GM18505 (cell line): ENCODE data around the gene TAF4.

Source experiments
- ATAC-seq: cut with Tn5 transposase; IDR thresholded peaks from one replicate; pipeline ENCODE4 v1.9.1; 2021; ENCODE audit not compliant: unreplicated experiment
- POLR2A ChIP-seq: IDR thresholded peaks from 4 replicates; pipeline ENCODE4 v1.6.1; 2011; ENCODE audit warnings: borderline replicate concordance; ENCODE audit not compliant: insufficient read depth, insufficient read length; ENCODE audit errors: extremely low read depth

The TAF4 gene

GRCh38 chr20:62065674-62066338 is at the start of gene TAF4:
TSS of gene TAF4 (minus strand) at chr20:62065881. CDS start at chr20:62065810, 71 bp downstream.
- peak; percentile 67 for ATAC-seq
- TF ChIP-seq POLR2A = peak; percentile 99

- no peak for TF ChIP-seq POLR2A
These were observed 49.2 kb upstream of the TAF4 start for GRCh38 chr20:62114894-62115293.

GRCh38 chr20:62112368-62112767 is 46.7 kb upstream of the TAF4 start:
- ATAC-seq = no peak
- TF ChIP-seq POLR2A = no peak

More at GRCh38 chr20:62114894-62115293, 49.2 kb upstream of the TAF4 start:
- ATAC-seq = no peak

- no peak for ATAC-seq
- no peak for TF ChIP-seq POLR2A
These were observed 45.5 kb upstream of the TAF4 start for GRCh38 chr20:62111148-62111547.

- TF ChIP-seq POLR2A = no peak
- ATAC-seq = no peak
These were observed 39.9 kb upstream of the TAF4 start for GRCh38 chr20:62105592-62105991.

- ATAC-seq = no peak
- no peak for TF ChIP-seq POLR2A
These were observed 39.2 kb upstream of the TAF4 start for GRCh38 chr20:62104791-62105345.

GRCh38 chr20:62104234-62104789 is 38.6 kb upstream of the TAF4 start:
- no peak for TF ChIP-seq POLR2A
- ATAC-seq = no peak

- no peak for TF ChIP-seq POLR2A
- no peak for ATAC-seq
These were observed 38.0 kb upstream of the TAF4 start for GRCh38 chr20:62103508-62104233.

- TF ChIP-seq POLR2A = no peak
- ATAC-seq = no peak
These were observed 35.4 kb upstream of the TAF4 start for GRCh38 chr20:62101078-62101477.

GRCh38 chr20:62097881-62098407 is 32.3 kb upstream of the TAF4 start:
- TF ChIP-seq POLR2A = no peak

GRCh38 chr20:62096421-62097380 is 31.0 kb upstream of the TAF4 start:
- no peak for ATAC-seq
- TF ChIP-seq POLR2A = no peak

More at GRCh38 chr20:62097881-62098407, 32.3 kb upstream of the TAF4 start:
- ATAC-seq = no peak

GRCh38 chr20:62089393-62089792 is 23.7 kb upstream of the TAF4 start:
- no peak for TF ChIP-seq POLR2A
- no peak for ATAC-seq
